Activated CD4-positive, alpha-beta memory T cell treated with anti-CD3 and anti-CD28 coated beads for 36 hours (primary cell): ENCODE results near the gene HTR3D. TPM values are rescaled to one million over a fixed set of nuclear protein-coding genes. Genes with fewer than 3 reads are reported as not detected.

Experiments used
- CTCF ChIA-PET: fragments of 350-600 bp; sonication (Branson Sonifier 250); formaldehyde crosslinking; loops from one replicate; lab custom pipeline; 2021; ENCODE audit warnings: antibody characterized with exemption, inconsistent platforms; lab: Charles Lee
- POLR2A ChIA-PET: fragments of 350-600 bp; sonication (Branson Sonifier 250); formaldehyde crosslinking; loops from one replicate; lab custom pipeline; 2021; ENCODE audit warnings: antibody characterized with exemption; lab: Charles Lee
- DNase-seq: peaks from one replicate; pipeline ENCODE4 v3.0.0-alpha.2; 2020
- H3K27ac Mint-ChIP-seq: one replicate; pipeline ENCODE4 v1.8.0; 2021; ENCODE audit warnings: mixed read lengths
- H3K27me3 Mint-ChIP-seq: one replicate; pipeline ENCODE4 v1.8.0; 2021; ENCODE audit warnings: mixed read lengths
- H3K36me3 Mint-ChIP-seq: one replicate; pipeline ENCODE4 v1.8.0; 2021; ENCODE audit warnings: mixed read lengths
- H3K4me1 Mint-ChIP-seq: one replicate; pipeline ENCODE4 v1.8.0; 2021; ENCODE audit warnings: low read depth, mixed read lengths
- H3K4me3 Mint-ChIP-seq: one replicate; pipeline ENCODE4 v1.8.0; 2021; ENCODE audit warnings: mild to moderate bottlenecking, mixed read lengths
- H3K9me3 Mint-ChIP-seq: one replicate; pipeline ENCODE4 v1.8.0; 2021; ENCODE audit warnings: mixed read lengths
- intact Hi-C: fragments of 100-400 bp; cut with micrococcal nuclease; formaldehyde crosslinking; loops from one replicate; pipeline ENCODE4 v1.15.1; 2023
- total RNA-seq, 2 experiments: library from RNA; stranded (reverse); gene quantifications; one replicate each; pipeline ENCODE4 v1.2.3, GENCODE V29; 2021

Gene HTR3D, protein sequence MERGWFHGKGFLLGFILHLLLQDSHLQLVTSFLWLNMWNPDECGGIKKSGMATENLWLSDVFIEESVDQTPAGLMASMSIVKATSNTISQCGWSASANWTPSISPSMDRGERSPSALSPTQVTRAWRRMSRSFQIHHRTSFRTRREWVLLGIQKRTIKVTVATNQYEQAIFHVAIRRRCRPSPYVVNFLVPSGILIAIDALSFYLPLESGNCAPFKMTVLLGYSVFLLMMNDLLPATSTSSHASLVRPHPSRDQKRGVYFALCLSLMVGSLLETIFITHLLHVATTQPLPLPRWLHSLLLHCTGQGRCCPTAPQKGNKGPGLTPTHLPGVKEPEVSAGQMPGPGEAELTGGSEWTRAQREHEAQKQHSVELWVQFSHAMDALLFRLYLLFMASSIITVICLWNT
- not detected for total RNA-seq

DNA sequence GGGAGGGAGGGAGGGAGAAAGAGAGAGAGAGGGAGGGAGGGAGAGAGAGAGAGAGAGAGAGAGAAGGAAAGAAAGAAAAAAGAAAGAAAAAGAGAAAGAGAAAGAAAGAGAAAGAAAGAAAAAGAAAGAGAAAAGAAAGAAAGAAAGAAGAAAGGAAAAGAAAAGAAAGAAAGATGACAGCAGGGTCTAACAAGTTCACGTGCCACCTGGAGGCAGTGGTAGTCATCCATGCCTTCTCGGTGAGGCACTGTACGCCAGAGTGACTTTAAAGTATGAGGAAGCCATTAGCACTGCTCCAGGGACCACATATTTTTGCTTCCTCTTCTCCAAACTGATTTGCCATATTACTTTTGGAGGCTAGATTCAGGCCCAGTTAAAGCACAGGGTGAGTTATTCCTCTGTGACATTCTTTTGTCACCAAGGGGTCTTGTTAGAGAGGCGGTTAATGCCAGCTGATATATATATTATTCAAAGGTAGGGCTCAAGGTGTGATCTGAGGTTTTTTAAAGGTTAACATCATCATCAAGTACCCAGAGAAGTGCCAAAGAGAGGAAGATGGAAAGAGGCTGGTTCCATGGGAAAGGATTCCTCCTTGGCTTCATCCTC lies at the start of gene HTR3D:
HTR3D (plus strand) TSS at position 556 of the 606 bp plus-strand sequence; CDS start at position 556, 0 bp downstream.
- CTCF ChIA-PET = no interaction called here
- intact Hi-C loops = no loop called here
- Mint-ChIP-seq H3K27me3 (peaks cover 3% of the 10 kb centered on the region), H3K4me3 (no peak within 1 kb of the TSS), H3K9me3 (no peaks in the 10 kb centered on the region), H3K27ac (no peak within 1 kb of the TSS), H3K36me3 (no peaks in the 10 kb centered on the region), H3K4me1 (no peaks in the 10 kb centered on the region)
- POLR2A ChIA-PET = no interaction called here
- no peak for DNase-seq

GRCh38 chr3:183981990-183982644 lies 49.4 kb upstream of the HTR3D start:
- H3K4me1 Mint-ChIP-seq = no peaks in the 10 kb centered on the region
- POLR2A ChIA-PET = no interaction called here
- CTCF ChIA-PET = no interaction called here
- H3K27ac Mint-ChIP-seq = no peak overlapping the region
- H3K9me3 Mint-ChIP-seq = no peaks in the 10 kb centered on the region
- H3K27me3 Mint-ChIP-seq = no peaks in the 10 kb centered on the region
- intact Hi-C loops = no loop called here
- peaks cover 10% of the 10 kb centered on the region for H3K36me3 Mint-ChIP-seq
- DNase-seq = no peak
- no peak overlapping the region for H3K4me3 Mint-ChIP-seq

DNA sequence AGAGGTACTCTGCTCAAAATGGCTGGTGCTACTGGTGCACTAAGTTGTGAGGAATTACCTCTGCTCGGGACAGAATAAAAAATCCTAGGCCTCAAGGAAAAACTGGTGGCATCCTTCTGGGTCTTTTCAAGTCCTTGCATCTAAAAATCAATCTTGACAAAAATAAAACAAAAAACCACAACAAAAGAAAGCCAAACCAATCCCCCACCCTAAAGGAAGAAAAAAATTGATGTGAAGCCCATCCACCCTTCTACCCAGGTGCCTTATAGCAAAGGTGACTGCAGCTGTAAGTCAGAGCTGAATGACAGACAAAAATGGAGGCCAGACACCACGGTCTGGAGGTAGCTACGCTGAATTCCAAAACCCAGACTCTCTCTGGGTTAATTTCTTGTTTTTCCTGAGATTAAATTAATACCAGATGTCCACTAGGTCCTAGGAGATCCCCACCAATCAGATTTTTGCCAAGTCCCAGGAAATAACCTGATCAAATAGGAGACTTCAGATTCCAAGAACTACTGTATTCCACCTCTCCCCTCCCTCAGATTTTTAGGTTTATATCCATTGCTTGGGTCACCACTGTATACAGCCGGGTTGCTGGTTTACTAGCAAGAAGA lies 47.3 kb upstream of the HTR3D start:
- Mint-ChIP-seq H3K9me3 (no peaks in the 10 kb centered on the region), H3K27ac (no peak overlapping the region), H3K4me1 (no peaks in the 10 kb centered on the region), H3K27me3 (no peaks in the 10 kb centered on the region), H3K36me3 (peaks cover 25% of the 10 kb centered on the region), H3K4me3 (no peak overlapping the region)
- intact Hi-C loops = no loop called here
- POLR2A ChIA-PET = no interaction called here
- CTCF ChIA-PET = no interaction called here
- no peak for DNase-seq

- no peaks in the 10 kb centered on the region for H3K27me3 Mint-ChIP-seq
- POLR2A ChIA-PET = no interaction called here
- peaks cover 25% of the 10 kb centered on the region for H3K36me3 Mint-ChIP-seq
- no peak for DNase-seq
- no peak overlapping the region for H3K4me3 Mint-ChIP-seq
- CTCF ChIA-PET = no interaction called here
- intact Hi-C loops = no loop called here
- no peaks in the 10 kb centered on the region for H3K4me1 Mint-ChIP-seq
- H3K9me3 Mint-ChIP-seq = no peaks in the 10 kb centered on the region
- H3K27ac Mint-ChIP-seq = no peak overlapping the region
Measured at GRCh38 chr3:183984749-183985729, 46.5 kb upstream of the HTR3D start.

GRCh38 chr3:183987000-183987600 lies 44.4 kb upstream of the HTR3D start:
- Mint-ChIP-seq H3K9me3 (no peaks in the 10 kb centered on the region), H3K4me1 (no peaks in the 10 kb centered on the region), H3K27ac (no peak overlapping the region), H3K27me3 (no peaks in the 10 kb centered on the region), H3K36me3 (peaks cover 25% of the 10 kb centered on the region), H3K4me3 (no peak overlapping the region)
- intact Hi-C loops = no loop called here
- DNase-seq = no peak
- POLR2A ChIA-PET = no interaction called here
- CTCF ChIA-PET = no interaction called here

DNA sequence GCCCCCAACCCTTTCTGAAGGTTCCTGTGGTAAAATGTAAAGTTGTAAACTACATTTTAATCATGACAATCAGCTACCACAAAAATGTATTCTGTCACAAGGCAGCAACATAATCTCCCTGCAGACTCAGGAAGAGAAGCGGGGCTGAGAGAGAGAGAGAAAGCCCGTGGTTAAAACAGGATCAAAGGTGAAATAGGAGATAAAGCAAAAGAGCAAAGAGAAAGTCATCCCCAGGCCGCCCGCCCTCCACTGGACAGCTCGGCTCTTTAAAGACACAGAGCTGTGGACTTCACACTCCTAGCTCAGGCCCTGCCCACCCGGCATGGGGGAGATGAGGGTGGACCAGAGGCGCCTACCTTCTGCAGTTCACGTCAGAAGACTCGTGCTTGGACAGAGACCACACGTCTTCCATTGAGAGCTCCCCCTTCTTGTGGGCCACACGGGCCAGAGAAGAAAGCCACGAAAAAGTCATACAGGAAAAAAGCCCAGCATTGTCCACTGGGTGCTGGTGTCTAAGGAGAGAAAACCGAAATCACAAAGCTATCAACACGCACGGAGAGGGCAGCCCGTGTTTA lies 43.2 kb upstream of the HTR3D start:
- peaks cover 21% of the 10 kb centered on the region for H3K36me3 Mint-ChIP-seq
- DNase-seq = no peak
- H3K27ac Mint-ChIP-seq = no peak overlapping the region
- ChIA-PET POLR2A (no interaction called here), CTCF (no interaction called here)
- intact Hi-C loops = no loop called here
- no peaks in the 10 kb centered on the region for H3K9me3 Mint-ChIP-seq
- H3K4me1 Mint-ChIP-seq = no peaks in the 10 kb centered on the region
- H3K4me3 Mint-ChIP-seq = no peak overlapping the region
- no peaks in the 10 kb centered on the region for H3K27me3 Mint-ChIP-seq

DNA sequence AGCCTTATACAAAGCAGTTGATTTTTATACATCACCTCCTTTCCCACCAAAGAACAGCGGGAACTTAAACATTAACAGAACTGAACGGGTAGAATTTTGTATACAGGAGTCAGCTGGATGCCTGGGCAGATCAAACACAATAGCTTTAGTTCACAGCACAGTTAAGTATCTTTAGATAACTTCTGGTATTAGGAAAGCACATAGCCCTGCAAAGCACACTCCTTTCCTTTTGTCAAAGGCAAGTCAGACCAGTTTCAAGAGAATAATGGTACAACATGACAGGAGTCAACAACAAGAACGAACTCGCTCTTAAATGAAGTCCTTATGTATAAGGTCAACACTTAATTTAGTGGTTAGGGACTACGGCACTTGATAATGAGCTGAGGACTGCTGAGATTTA lies 40.1 kb upstream of the HTR3D start:
- no peaks in the 10 kb centered on the region for H3K9me3 Mint-ChIP-seq
- H3K27me3 Mint-ChIP-seq = no peaks in the 10 kb centered on the region
- POLR2A ChIA-PET = no interaction called here
- DNase-seq = no peak
- CTCF ChIA-PET = interaction anchor here (0.9 kb wide), 1 partner anchor 25 kb away, joined by 3 read pairs; no protein-coding TSS in a partner anchor
- no peak overlapping the region for H3K4me3 Mint-ChIP-seq
- peaks cover 16% of the 10 kb centered on the region for H3K36me3 Mint-ChIP-seq
- H3K27ac Mint-ChIP-seq = no peak overlapping the region
- H3K4me1 Mint-ChIP-seq = no peaks in the 10 kb centered on the region
- intact Hi-C loops = no loop called here

GRCh38 chr3:184001761-184002160 lies 29.8 kb upstream of the HTR3D start:
- no peak overlapping the region for H3K4me3 Mint-ChIP-seq

GRCh38 chr3:184002469-184002868 lies 29.1 kb upstream of the HTR3D start:
- no peaks in the 10 kb centered on the region for H3K9me3 Mint-ChIP-seq
- no peak for DNase-seq
- no peak overlapping the region for H3K27ac Mint-ChIP-seq
- intact Hi-C loops = no loop called here
- H3K4me1 Mint-ChIP-seq = peaks cover 7% of the 10 kb centered on the region
- H3K4me3 Mint-ChIP-seq = no peak overlapping the region
- H3K36me3 Mint-ChIP-seq = peaks cover 3% of the 10 kb centered on the region
- ChIA-PET CTCF (no interaction called here), POLR2A (no interaction called here)
- no peaks in the 10 kb centered on the region for H3K27me3 Mint-ChIP-seq

More at GRCh38 chr3:184001761-184002160, 29.8 kb upstream of the HTR3D start:
- intact Hi-C loops = no loop called here
- Mint-ChIP-seq H3K4me1 (peaks cover 7% of the 10 kb centered on the region), H3K36me3 (peaks cover 3% of the 10 kb centered on the region), H3K27ac (no peak overlapping the region), H3K9me3 (no peaks in the 10 kb centered on the region), H3K27me3 (no peaks in the 10 kb centered on the region)
- CTCF ChIA-PET = no interaction called here
- DNase-seq = no peak
- POLR2A ChIA-PET = no interaction called here

DNA sequence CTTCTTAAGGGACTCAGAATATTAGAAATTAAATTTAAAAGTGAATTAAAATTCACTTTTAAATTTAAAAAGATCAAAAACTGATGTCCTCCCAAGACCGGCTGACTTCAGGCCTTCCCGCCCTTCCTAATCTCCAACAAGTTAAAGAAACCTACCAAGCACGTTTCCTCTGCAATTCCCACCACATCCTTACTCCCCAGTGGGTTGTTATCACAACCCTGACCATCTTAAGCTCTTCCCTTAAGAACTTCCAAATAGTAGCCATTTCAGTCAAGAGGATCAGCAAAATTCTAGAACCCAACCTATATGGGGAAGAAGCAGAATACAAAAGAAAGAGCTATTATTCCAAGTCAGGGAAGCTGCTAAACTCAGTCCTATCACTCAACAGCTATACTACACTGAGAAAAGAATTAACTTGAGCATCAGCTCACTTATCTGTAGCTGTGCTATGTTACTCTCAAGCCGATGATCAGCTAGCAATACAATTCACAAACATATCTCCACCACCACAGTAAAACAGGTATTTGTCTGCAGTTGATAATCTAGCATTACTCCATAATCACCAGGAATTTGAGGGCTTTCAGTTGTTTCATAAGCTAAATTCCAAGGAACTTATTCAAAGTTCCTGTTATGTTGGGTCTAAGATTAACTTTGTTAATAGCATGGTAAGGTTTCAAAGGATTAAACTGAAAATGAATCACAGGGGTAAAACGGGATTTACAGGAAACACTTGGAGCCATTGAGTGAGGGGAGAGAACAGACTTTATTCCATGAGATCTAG lies 28.2 kb upstream of the HTR3D start:
- Mint-ChIP-seq H3K36me3 (peaks cover 3% of the 10 kb centered on the region), H3K9me3 (no peaks in the 10 kb centered on the region), H3K27me3 (no peaks in the 10 kb centered on the region), H3K4me1 (peaks cover 7% of the 10 kb centered on the region), H3K4me3 (no peak overlapping the region), H3K27ac (no peak overlapping the region)
- CTCF ChIA-PET = no interaction called here
- intact Hi-C loops = no loop called here
- POLR2A ChIA-PET = no interaction called here
- DNase-seq = no peak
